Fibroblast of lung (primary cell): ENCODE measurements around the gene ZNF609.

Source experiments
- CTCF ChIP-seq, 2 donors: IDR thresholded peaks in 1 of 2; conservative IDR thresholded peaks in 1 of 2; 1 replicate in 1 of 2; 2 replicates in 1 of 2; pipeline ENCODE4 v1.5.1; 2011 to 2012; ENCODE audit warnings: low read length in 2 of 2, control low read depth in 1 of 2, inconsistent platforms in 1 of 2, low read depth in 1 of 2, mild to moderate bottlenecking in 1 of 2
- EZH2 ChIP-seq: IDR thresholded peaks from 2 replicates; pipeline ENCODE4 v1.5.1; 2012; ENCODE audit warnings: low read length, control low read depth, mild to moderate bottlenecking; ENCODE audit errors: missing control alignments

GRCh38 chr15:64678126-64678819 is 217.9 kb downstream of the ZNF609 start:
- no peak for TF ChIP-seq CTCF (conservative IDR thresholded peaks at IDR 0.05 in 1 of 2, IDR thresholded peaks at IDR 0.05 in 1 of 2; ENCODE audit: low read depth in 1 of 2, low read length in 2 of 2)
- no peak for TF ChIP-seq EZH2
